OCI-LY7 (cell line): ENCODE measurements around the gene ZNF506.

Experiments
- CTCF ChIP-seq: fragments of 200-600 bp; sonication (generic); conservative IDR thresholded peaks from 2 replicates; pipeline ENCODE4 v1.5.1; 2014; ENCODE audit warnings: mild to moderate bottlenecking, antibody characterized with exemption, low read length, moderate library complexity, mixed read lengths
- EZH2phosphoT487 ChIP-seq: fragments of 200-600 bp; sonication (generic); IDR thresholded peaks from 2 replicates; pipeline ENCODE4 v1.6.1; 2018; ENCODE audit warnings: low read depth, borderline replicate concordance, mild to moderate bottlenecking, mixed run types, antibody characterized with exemption, low read length, moderate library complexity, mixed read lengths

GRCh38 chr19:19858751-19859150 lies 37.2 kb upstream of the ZNF506 start:
- TF ChIP-seq CTCF: no peak
- no peak for TF ChIP-seq EZH2phosphoT487
